GM23248 (cell line): ENCODE data around the gene CLEC4A. TPM values are rescaled to one million over a fixed set of nuclear protein-coding genes. Genes with fewer than 3 reads are reported as not detected.
"Not testable (repeated sequence)": the region's sequence is repeated elsewhere in the genome, so short reads cannot be mapped to it uniquely, and the experiment has no call there.

Experiments
- DNase-seq: peaks from one replicate; pipeline ENCODE4 v3.0.0-alpha.2; 2015
- H2AFZ ChIP-seq: fragments of 200-600 bp; sonication (generic); 2 replicates; pipeline ENCODE4 v1.6.1; 2016; ENCODE audit warnings: antibody characterized with exemption
- H3F3A ChIP-seq: fragments of 200-600 bp; sonication (generic); 2 replicates; pipeline ENCODE4 v1.6.1; 2016; ENCODE audit warnings: mild to moderate bottlenecking, antibody characterized with exemption, mixed run types; ENCODE audit not compliant: insufficient read depth
- H3K27ac ChIP-seq: fragments of 200-600 bp; sonication (generic); 2 replicates; pipeline ENCODE4 v1.5.1; 2016; ENCODE audit warnings: mild to moderate bottlenecking
- H3K27me3 ChIP-seq: fragments of 200-600 bp; sonication (generic); replicated peaks from 2 replicates; pipeline ENCODE4 v1.6.1; 2016; ENCODE audit warnings: mild to moderate bottlenecking; ENCODE audit not compliant: insufficient read depth
- H3K36me3 ChIP-seq: fragments of 200-600 bp; sonication (generic); 2 replicates; pipeline ENCODE4 v1.6.1; 2016; ENCODE audit warnings: low read depth, mild to moderate bottlenecking
- H3K4me1 ChIP-seq: fragments of 200-600 bp; sonication (generic); 2 replicates; pipeline ENCODE4 v1.6.1; 2016; ENCODE audit warnings: mild to moderate bottlenecking; ENCODE audit not compliant: insufficient read depth
- H3K4me2 ChIP-seq: fragments of 200-600 bp; sonication (generic); one replicate; pipeline ENCODE4 v1.6.1; 2016; ENCODE audit warnings: mild to moderate bottlenecking; ENCODE audit not compliant: unreplicated experiment
- H3K4me3 ChIP-seq: fragments of 200-600 bp; sonication (generic); 2 replicates; pipeline ENCODE4 v1.5.1; 2016; ENCODE audit warnings: mild to moderate bottlenecking
- H3K79me2 ChIP-seq: fragments of 200-600 bp; sonication (generic); 2 replicates; pipeline ENCODE4 v1.6.1; 2016; ENCODE audit warnings: mild to moderate bottlenecking; ENCODE audit not compliant: insufficient read depth
- H3K9ac ChIP-seq: fragments of 200-600 bp; sonication (generic); 2 replicates; pipeline ENCODE4 v1.6.1; 2016; ENCODE audit warnings: mild to moderate bottlenecking
- H3K9me2 ChIP-seq: fragments of 200-600 bp; sonication (generic); 2 replicates; pipeline ENCODE4 v1.6.1; 2016; ENCODE audit warnings: mixed run types, mild to moderate bottlenecking, moderate library complexity; ENCODE audit not compliant: insufficient read depth
- H3K9me3 ChIP-seq: fragments of 200-600 bp; sonication (generic); one replicate; pipeline ENCODE4 v1.6.1; 2017; ENCODE audit warnings: low read depth
- H4K20me1 ChIP-seq: fragments of 200-600 bp; sonication (generic); 2 replicates; pipeline ENCODE4 v1.6.0; 2016; ENCODE audit not compliant: insufficient read depth
- EZH2 ChIP-seq: fragments of 200-600 bp; sonication (generic); IDR thresholded peaks from 2 replicates; pipeline ENCODE4 v1.6.1; 2018; ENCODE audit warnings: antibody characterized with exemption, mild to moderate bottlenecking; ENCODE audit not compliant: insufficient read depth, poor library complexity, severe bottlenecking
- EZH2phosphoT487 ChIP-seq: fragments of 200-600 bp; sonication (generic); IDR thresholded peaks from 2 replicates; pipeline ENCODE4 v1.6.1; 2018; ENCODE audit warnings: antibody characterized with exemption, moderate library complexity, mild to moderate bottlenecking, low read depth; ENCODE audit not compliant: insufficient read depth
- WGBS, 2 experiments: methylation state at CpG; one replicate each; pipeline ENCODE4 v1.1.6; 2015 to 2017; ENCODE audit warnings: low lambda C conversion rate in 2 of 2, low coverage in 1 of 2; ENCODE audit errors: missing lambda C conversion rate in 2 of 2; 5-methylcytosine and 5-hydroxymethylcytosine counted together
- in situ Hi-C: fragments of 300-500 bp; cut with MboI; formaldehyde crosslinking; loops from 2 replicates; pipeline ENCODE4 v1.15.0; 2020
- polyA plus RNA-seq: library from polyadenylated mRNA; unstranded; fragments of >200 nt; fragmentation: Nextera tagmentation; extraction: Ambion mirVana; gene quantifications from 2 replicates; pipeline ENCODE4 v1.2.1, GENCODE V29; 2016
- total RNA-seq: library from RNA; depleted of rRNA; stranded (reverse); fragments of >200 nt; shearing (Covaris generic); gene quantifications from 2 replicates; pipeline ENCODE4 v1.2.3, GENCODE V29; 2014

Gene CLEC4A
- total and polyA plus RNA-seq, 2 experiments from 2014 or later: 1.0 TPM; not detected in 1

GRCh38 chr12:8108808-8109398 lies 14.5 kb upstream of the CLEC4A start:
- no peak for TF ChIP-seq EZH2phosphoT487
- no peak for TF ChIP-seq EZH2
- Histone ChIP-seq H3K36me3 (0 out of 2 replicates have a peak, but pooled peaks cover 8% of the 10 kb centered on the region), H3K27ac (no peak overlapping the region), H3K9me2 (no peaks in the 10 kb centered on the region), H4K20me1 (no peaks in the 10 kb centered on the region), H3K4me1 (no peaks in the 10 kb centered on the region), H2AFZ (peak overlapping the region; percentile 80), H3K9ac (peak overlapping the region; percentile 71), H3K4me3 (0 out of 2 replicates have a peak overlapping the region, but pooled peaks have one; percentile 20), H3F3A (no peaks in the 10 kb centered on the region), H3K79me2 (no peaks in the 10 kb centered on the region), H3K27me3 (no peaks in the 10 kb centered on the region), H3K4me2 (peak overlapping the region; percentile 62), H3K9me3 (no peaks in the 10 kb centered on the region)
- in situ Hi-C loops: loop anchor here (10.0 kb wide), 1 partner anchor 126 kb away; no protein-coding TSS in a partner anchor
- WGBS, 2 experiments: 4% methylated on average over 3 of the region's 3 CpGs
- peak; percentile 79 for DNase-seq

- H3K79me2 ChIP-seq, H3K4me2 ChIP-seq, H3K4me1 ChIP-seq, H3K9ac ChIP-seq, in situ Hi-C loops, DNase-seq, H3K36me3 ChIP-seq, H3K27me3 ChIP-seq, H3F3A ChIP-seq, H3K4me3 ChIP-seq, H2AFZ ChIP-seq, H3K27ac ChIP-seq, H3K9me2 ChIP-seq, H4K20me1 ChIP-seq, H3K9me3 ChIP-seq: not testable (repeated sequence)
- WGBS, 2 experiments: 78 to 89% methylated on average over 4 of the region's 4 CpGs
Measured at GRCh38 chr12:8113117-8113516, 10.3 kb upstream of the CLEC4A start.

- no peaks in the 10 kb centered on the region for H3K9me3 ChIP-seq
- in situ Hi-C loops: no loop called here
- H3K27me3 ChIP-seq: no peaks in the 10 kb centered on the region
- H3F3A ChIP-seq: no peaks in the 10 kb centered on the region
- no peak for DNase-seq
- no peaks in the 10 kb centered on the region for H3K4me1 ChIP-seq
- whole genome bisulfite sequencing, 2 experiments: 81 to 83% methylated on average over 4 of the region's 4 CpGs
- H3K27ac ChIP-seq: no peak overlapping the region
- H3K9me2 ChIP-seq: no peaks in the 10 kb centered on the region
- no peaks in the 10 kb centered on the region for H4K20me1 ChIP-seq
- no peak overlapping the region for H2AFZ ChIP-seq
- no peak for TF ChIP-seq EZH2phosphoT487
- TF ChIP-seq EZH2: no peak
- H3K9ac ChIP-seq: no peak overlapping the region
- no peak overlapping the region for H3K4me3 ChIP-seq
- no peaks in the 10 kb centered on the region for H3K36me3 ChIP-seq
- H3K79me2 ChIP-seq: no peaks in the 10 kb centered on the region
- H3K4me2 ChIP-seq: no peak overlapping the region
Measured at GRCh38 chr12:8120072-8120713, 3.2 kb upstream of the CLEC4A start.

GRCh38 chr12:8127138-8127537 lies 3.7 kb downstream of the CLEC4A start:
- Histone ChIP-seq H3K4me3 (no peak overlapping the region), H3F3A (no peaks in the 10 kb centered on the region), H3K79me2 (no peaks in the 10 kb centered on the region), H3K9me3 (no peaks in the 10 kb centered on the region), H4K20me1 (no peaks in the 10 kb centered on the region), H3K36me3 (no peaks in the 10 kb centered on the region), H3K4me2 (no peak overlapping the region), H3K27me3 (no peaks in the 10 kb centered on the region), H3K4me1 (no peaks in the 10 kb centered on the region), H3K27ac (no peak overlapping the region), H3K9me2 (no peaks in the 10 kb centered on the region), H2AFZ (no peak overlapping the region), H3K9ac (no peak overlapping the region)
- DNase-seq: no peak
- WGBS, 2 experiments: 77 to 81% methylated on average over 4 of the region's 4 CpGs
- in situ Hi-C loops: no loop called here
- TF ChIP-seq EZH2phosphoT487 (no peak), EZH2 (no peak)

- H3K36me3 ChIP-seq, H3K9me2 ChIP-seq, H3K4me3 ChIP-seq, in situ Hi-C loops, H3K9me3 ChIP-seq, DNase-seq, H3K4me1 ChIP-seq, H3K4me2 ChIP-seq, H3K27me3 ChIP-seq, H2AFZ ChIP-seq, H3K79me2 ChIP-seq, H3K27ac ChIP-seq, H3K9ac ChIP-seq, H4K20me1 ChIP-seq: not testable (repeated sequence)
- H3F3A ChIP-seq: peaks cover 12% of the 10 kb centered on the region
- 90% methylated on average over 14 to 16 of the region's 18 CpGs for WGBS, 2 experiments
Measured at GRCh38 chr12:8133636-8134397, 10.4 kb downstream of the CLEC4A start.

GRCh38 chr12:8134398-8134930 lies 11.0 kb downstream of the CLEC4A start:
- H3K27ac ChIP-seq, H3K79me2 ChIP-seq, H3K4me2 ChIP-seq, H3K9ac ChIP-seq, H3K4me3 ChIP-seq, H2AFZ ChIP-seq, H3K9me3 ChIP-seq, H3K4me1 ChIP-seq, DNase-seq, in situ Hi-C loops, H3K9me2 ChIP-seq, H4K20me1 ChIP-seq, H3K36me3 ChIP-seq, H3K27me3 ChIP-seq: not testable (repeated sequence)
- WGBS, 2 experiments: 83 to 89% methylated on average over 19 to 23 of the region's 23 CpGs
- H3F3A ChIP-seq: peaks cover 12% of the 10 kb centered on the region
